ENCODE results near the gene IQCN. TPM values are rescaled to one million over a fixed set of nuclear protein-coding genes. Genes with fewer than 3 reads are reported as not detected.

IQCN gene
- total and polyA plus RNA-seq, 2 experiments from 2014 or later, result 0.35 TPM; not detected in 1

- no peaks in the 10 kb centered on the region for H3K9me3 Mint-ChIP-seq
- peaks cover 15% of the 10 kb centered on the region for H3K4me1 Mint-ChIP-seq
Observed at GRCh38 chr19:18299654-18300053, 25.4 kb upstream of the IQCN start.

GRCh38 chr19:18298601-18299000 is 24.3 kb upstream of the IQCN start:
- Mint-ChIP-seq H3K9me3 (no peaks in the 10 kb centered on the region), H3K27me3 (ENCODE audit: insufficient read depth, low read depth, poor library complexity) (peaks cover 15% of the 10 kb centered on the region), H3K36me3 (ENCODE audit: low read depth) (no peaks in the 10 kb centered on the region), H3K27ac (no peak overlapping the region), H3K4me1 (peaks cover 13% of the 10 kb centered on the region), H3K4me3 (no peak overlapping the region)
- no peaks in the 10 kb centered on the region for H3K27me3 ChIP-seq (ENCODE audit: insufficient read depth)
- H2AFZ ChIP-seq, result no peak overlapping the region
- no peak overlapping the region for H3K4me3 ChIP-seq
- H3K4me1 ChIP-seq (ENCODE audit: insufficient read depth), result peaks cover 22% of the 10 kb centered on the region; the same call in 1 of the 2 replicates
- H3K27ac ChIP-seq (ENCODE audit: low read depth), result no peak overlapping the region
- H3K79me2 ChIP-seq (replicated peaks; ENCODE audit: insufficient read depth), result no peaks in the 10 kb centered on the region; the same call in 1 of the 2 replicates
- H4K20me1 ChIP-seq (replicated peaks; ENCODE audit: insufficient read depth), result no peaks in the 10 kb centered on the region
- no peak for DNase-seq (ENCODE audit: low spot score)
- H3K4me2 ChIP-seq, result no peak overlapping the region
- ATAC-seq, result no peak
- no peaks in the 10 kb centered on the region for H3K36me3 ChIP-seq (ENCODE audit: insufficient read depth)
- H3F3A ChIP-seq (replicated peaks; ENCODE audit: low read depth), result peaks cover 16% of the 10 kb centered on the region
- H3K9me2 ChIP-seq (ENCODE audit: insufficient read depth), result no peaks in the 10 kb centered on the region
- no peak for TF ChIP-seq NANOG (IDR thresholded peaks at IDR 0.05; ENCODE audit: borderline replicate concordance)
- TF ChIP-seq ZNF331 (CRISPR knock-in tag; IDR thresholded peaks at IDR 0.05; ENCODE audit: low read depth), result no peak
- TF ChIP-seq CREB1 (CRISPR knock-in tag; IDR thresholded peaks at IDR 0.05; ENCODE audit: low read depth), result no peak
- TF ChIP-seq, protein P1, sequence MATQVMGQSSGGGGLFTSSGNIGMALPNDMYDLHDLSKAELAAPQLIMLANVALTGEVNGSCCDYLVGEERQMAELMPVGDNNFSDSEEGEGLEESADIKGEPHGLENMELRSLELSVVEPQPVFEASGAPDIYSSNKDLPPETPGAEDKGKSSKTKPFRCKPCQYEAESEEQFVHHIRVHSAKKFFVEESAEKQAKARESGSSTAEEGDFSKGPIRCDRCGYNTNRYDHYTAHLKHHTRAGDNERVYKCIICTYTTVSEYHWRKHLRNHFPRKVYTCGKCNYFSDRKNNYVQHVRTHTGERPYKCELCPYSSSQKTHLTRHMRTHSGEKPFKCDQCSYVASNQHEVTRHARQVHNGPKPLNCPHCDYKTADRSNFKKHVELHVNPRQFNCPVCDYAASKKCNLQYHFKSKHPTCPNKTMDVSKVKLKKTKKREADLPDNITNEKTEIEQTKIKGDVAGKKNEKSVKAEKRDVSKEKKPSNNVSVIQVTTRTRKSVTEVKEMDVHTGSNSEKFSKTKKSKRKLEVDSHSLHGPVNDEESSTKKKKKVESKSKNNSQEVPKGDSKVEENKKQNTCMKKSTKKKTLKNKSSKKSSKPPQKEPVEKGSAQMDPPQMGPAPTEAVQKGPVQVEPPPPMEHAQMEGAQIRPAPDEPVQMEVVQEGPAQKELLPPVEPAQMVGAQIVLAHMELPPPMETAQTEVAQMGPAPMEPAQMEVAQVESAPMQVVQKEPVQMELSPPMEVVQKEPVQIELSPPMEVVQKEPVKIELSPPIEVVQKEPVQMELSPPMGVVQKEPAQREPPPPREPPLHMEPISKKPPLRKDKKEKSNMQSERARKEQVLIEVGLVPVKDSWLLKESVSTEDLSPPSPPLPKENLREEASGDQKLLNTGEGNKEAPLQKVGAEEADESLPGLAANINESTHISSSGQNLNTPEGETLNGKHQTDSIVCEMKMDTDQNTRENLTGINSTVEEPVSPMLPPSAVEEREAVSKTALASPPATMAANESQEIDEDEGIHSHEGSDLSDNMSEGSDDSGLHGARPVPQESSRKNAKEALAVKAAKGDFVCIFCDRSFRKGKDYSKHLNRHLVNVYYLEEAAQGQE (IDR thresholded peaks at IDR 0.05; ENCODE audit: unreplicated experiment), result no peak
- no peak for TF ChIP-seq POLR2AphosphoS5 (IDR thresholded peaks at IDR 0.05; ENCODE audit: low read depth)

More at GRCh38 chr19:18299654-18300053, 25.4 kb upstream of the IQCN start:
- no peaks in the 10 kb centered on the region for H3K27me3 ChIP-seq (ENCODE audit: insufficient read depth)
- H3K36me3 ChIP-seq (ENCODE audit: insufficient read depth), result no peaks in the 10 kb centered on the region
- no peaks in the 10 kb centered on the region for H3K79me2 ChIP-seq (replicated peaks; ENCODE audit: insufficient read depth)
- H4K20me1 ChIP-seq (replicated peaks; ENCODE audit: insufficient read depth), result no peaks in the 10 kb centered on the region
- H3K27ac ChIP-seq (ENCODE audit: low read depth), result no peak overlapping the region
- H3F3A ChIP-seq (replicated peaks; ENCODE audit: low read depth), result peaks cover 18% of the 10 kb centered on the region
- no peak overlapping the region for H3K4me3 ChIP-seq
- H3K36me3 Mint-ChIP-seq (ENCODE audit: low read depth), result no peaks in the 10 kb centered on the region
- peaks cover 16% of the 10 kb centered on the region for H3K27me3 Mint-ChIP-seq (ENCODE audit: insufficient read depth, low read depth, poor library complexity)
- no peaks in the 10 kb centered on the region for H3K9me2 ChIP-seq (ENCODE audit: insufficient read depth)
- TF ChIP-seq ETS1 (IDR thresholded peaks at IDR 0.05) (no peak), EZH2phosphoT487 (IDR thresholded peaks at IDR 0.05; ENCODE audit: unreplicated experiment) (no peak), JUNB (IDR thresholded peaks at IDR 0.05; ENCODE audit: unreplicated experiment) (no peak), STAT1 (IDR thresholded peaks at IDR 0.05; ENCODE audit: unreplicated experiment) (no peak)
- TF ChIP-seq, protein P2, sequence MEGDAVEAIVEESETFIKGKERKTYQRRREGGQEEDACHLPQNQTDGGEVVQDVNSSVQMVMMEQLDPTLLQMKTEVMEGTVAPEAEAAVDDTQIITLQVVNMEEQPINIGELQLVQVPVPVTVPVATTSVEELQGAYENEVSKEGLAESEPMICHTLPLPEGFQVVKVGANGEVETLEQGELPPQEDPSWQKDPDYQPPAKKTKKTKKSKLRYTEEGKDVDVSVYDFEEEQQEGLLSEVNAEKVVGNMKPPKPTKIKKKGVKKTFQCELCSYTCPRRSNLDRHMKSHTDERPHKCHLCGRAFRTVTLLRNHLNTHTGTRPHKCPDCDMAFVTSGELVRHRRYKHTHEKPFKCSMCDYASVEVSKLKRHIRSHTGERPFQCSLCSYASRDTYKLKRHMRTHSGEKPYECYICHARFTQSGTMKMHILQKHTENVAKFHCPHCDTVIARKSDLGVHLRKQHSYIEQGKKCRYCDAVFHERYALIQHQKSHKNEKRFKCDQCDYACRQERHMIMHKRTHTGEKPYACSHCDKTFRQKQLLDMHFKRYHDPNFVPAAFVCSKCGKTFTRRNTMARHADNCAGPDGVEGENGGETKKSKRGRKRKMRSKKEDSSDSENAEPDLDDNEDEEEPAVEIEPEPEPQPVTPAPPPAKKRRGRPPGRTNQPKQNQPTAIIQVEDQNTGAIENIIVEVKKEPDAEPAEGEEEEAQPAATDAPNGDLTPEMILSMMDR (conservative IDR thresholded peaks at IDR 0.05; ENCODE audit: low read depth in 2 of 2), result no peak
- H2AFZ ChIP-seq, result no peak overlapping the region
- H3K4me1 ChIP-seq (ENCODE audit: insufficient read depth), result peaks cover 22% of the 10 kb centered on the region
- no peak overlapping the region for H3K27ac Mint-ChIP-seq
- no peak overlapping the region for H3K4me2 ChIP-seq
- no peak for DNase-seq (ENCODE audit: low spot score)
- no peak overlapping the region for H3K4me3 Mint-ChIP-seq
- ATAC-seq, result no peak
